Subcutaneous adipose tissue (tissue), 4 donors: ENCODE data around the gene SELPLG. TPM values are rescaled to one million over a fixed set of nuclear protein-coding genes. Genes with fewer than 3 reads are reported as not detected.

Experiments used
- total RNA-seq, 4 donors: library from RNA; depleted of rRNA; stranded (reverse); fragments of >200 nt; gene quantifications; one replicate each; pipeline ENCODE4 v1.1.0, GENCODE V29; 2016
- TF ChIP-seq, protein P1 (sequence below): fragments of 450-650 bp; IDR thresholded peaks from one replicate; pipeline ENCODE4 v1.5.1; 2016; ENCODE audit warnings: low read depth, mild to moderate bottlenecking, control low read depth, antibody characterized with exemption, moderate library complexity

Gene SELPLG
- total RNA-seq, 4 donors from 2014 or later: 4.3 to 28.0 (median 15.4) TPM

DNA sequence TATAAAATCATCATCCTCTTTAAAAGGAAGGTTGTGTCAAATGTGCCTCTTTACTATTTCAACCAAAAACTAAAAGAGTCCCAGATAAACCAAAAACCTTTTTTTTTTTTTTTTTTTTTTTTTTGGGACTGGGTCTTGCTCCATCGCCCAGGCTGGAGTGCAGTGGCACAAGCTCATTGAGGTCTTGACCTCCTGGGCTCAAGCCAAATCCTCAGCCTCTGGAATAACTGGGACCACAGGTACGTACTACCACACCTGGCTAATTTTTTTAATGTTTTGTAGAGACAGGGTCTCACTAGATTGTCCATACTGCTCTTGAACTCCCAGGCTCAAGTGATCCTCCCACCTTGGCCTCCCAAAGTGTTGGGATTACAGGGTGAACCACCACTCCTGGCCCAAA, 16.4 kb upstream of the SELPLG start:
- TF ChIP-seq, protein P1, sequence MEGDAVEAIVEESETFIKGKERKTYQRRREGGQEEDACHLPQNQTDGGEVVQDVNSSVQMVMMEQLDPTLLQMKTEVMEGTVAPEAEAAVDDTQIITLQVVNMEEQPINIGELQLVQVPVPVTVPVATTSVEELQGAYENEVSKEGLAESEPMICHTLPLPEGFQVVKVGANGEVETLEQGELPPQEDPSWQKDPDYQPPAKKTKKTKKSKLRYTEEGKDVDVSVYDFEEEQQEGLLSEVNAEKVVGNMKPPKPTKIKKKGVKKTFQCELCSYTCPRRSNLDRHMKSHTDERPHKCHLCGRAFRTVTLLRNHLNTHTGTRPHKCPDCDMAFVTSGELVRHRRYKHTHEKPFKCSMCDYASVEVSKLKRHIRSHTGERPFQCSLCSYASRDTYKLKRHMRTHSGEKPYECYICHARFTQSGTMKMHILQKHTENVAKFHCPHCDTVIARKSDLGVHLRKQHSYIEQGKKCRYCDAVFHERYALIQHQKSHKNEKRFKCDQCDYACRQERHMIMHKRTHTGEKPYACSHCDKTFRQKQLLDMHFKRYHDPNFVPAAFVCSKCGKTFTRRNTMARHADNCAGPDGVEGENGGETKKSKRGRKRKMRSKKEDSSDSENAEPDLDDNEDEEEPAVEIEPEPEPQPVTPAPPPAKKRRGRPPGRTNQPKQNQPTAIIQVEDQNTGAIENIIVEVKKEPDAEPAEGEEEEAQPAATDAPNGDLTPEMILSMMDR: no peak

DNA sequence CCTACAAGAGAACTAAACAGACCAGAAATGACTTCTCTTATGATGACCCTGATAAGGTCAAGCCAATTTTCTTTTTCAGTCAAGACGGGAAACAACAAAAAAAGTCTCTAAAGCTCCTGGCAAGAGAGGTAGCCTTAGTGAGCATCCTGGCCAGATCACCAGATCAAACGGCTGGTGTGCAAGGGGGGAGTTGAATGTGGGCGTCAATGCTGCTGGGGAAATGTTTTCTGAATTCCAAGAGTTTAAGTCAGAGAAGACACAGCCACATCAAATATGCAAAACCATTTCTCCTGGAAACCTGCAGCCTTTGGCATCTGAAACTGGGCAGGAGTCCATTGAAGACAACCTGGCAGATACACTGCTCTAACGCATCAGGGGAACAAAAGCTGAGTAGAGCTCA, 16.0 kb upstream of the SELPLG start:
- TF ChIP-seq, protein P1: no peak

GRCh38 chr12:108649126-108649525, 15.4 kb upstream of the SELPLG start:
- TF ChIP-seq, protein P1: no peak

DNA sequence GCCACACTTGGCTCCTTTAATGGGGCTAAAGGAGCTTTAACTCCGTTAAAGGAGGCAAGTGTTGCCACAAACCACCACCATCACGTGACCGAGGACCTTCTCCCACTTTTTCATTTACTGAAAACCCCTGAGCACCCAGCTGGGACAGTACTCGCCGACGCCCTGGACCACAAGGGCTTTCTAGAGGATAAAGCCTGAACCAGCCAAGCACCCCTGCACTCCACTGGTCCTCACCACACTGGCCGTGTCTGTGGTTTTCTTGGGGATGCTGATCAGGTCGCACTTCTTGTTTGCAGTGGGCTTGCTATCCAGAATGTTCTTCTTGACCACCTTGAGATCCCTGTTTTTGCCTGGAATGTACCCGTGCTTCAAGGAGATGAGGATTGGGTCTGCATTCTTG, 14.7 kb upstream of the SELPLG start:
- TF ChIP-seq, protein P1: no peak

GRCh38 chr12:108647585-108648287, 14.0 kb upstream of the SELPLG start:
- TF ChIP-seq, protein P1: no peak

DNA sequence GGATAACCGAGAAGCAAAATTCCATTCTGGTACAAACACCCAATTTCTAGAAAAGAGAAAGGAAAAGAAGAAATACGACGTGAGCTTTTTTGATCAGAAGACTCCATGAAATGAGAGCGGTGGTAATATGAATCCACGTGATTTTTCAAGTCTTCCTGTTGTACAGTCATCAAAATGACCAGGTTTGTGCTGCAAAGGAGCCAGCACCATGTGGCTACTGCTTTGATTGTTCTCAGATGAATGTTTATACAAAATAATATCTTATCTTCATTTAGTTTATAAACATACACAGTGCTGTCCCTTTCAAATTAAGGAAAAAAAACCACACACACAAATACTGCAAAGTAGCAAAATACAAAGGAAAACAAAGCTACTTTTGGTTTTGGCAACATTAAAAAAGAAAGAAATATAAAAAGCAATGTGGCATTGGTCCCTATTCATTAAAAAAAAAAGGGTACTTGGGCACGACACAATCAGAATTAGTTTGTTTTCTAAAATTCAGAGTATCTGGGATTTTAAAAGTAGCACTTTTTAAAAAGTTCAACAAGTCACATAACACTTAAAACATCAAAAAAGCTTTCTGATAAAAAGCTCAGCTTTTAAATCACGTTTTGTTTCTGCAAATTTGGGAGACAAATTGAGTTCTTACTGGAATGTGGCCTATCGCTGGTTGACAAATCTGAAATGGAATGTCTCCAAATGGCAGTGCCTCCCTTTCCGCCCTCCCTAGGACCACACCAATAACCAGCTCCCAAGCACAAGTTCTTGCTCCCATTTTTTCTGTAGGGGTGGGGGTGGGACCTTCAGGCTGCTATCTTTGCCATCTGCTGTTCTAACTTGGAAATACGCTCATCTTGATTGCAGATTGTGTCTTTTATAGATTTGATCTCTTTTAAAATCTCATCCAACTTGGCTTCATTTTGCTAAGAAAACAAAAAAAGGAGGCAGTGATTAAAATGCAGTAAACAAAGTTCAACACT, 13.2 kb upstream of the SELPLG start:
- TF ChIP-seq, protein P1: no peak
